Measurements from ENCODE around the gene RACGAP1. TPM values are rescaled to one million over a fixed set of nuclear protein-coding genes. Genes with fewer than 3 reads are reported as not detected.

RACGAP1 gene
- total and polyA plus RNA-seq, 2 experiments from 2014 or later = 19.0 to 52.8 TPM

- H3K4me3 Mint-ChIP-seq = no peak overlapping the region
- Histone ChIP-seq H4K20me1 (replicated peaks; ENCODE audit: insufficient read depth) (no peaks in the 10 kb centered on the region; the same call in 1 of the 2 replicates), H3K79me2 (replicated peaks; ENCODE audit: insufficient read depth) (no peaks in the 10 kb centered on the region), H3F3A (replicated peaks; ENCODE audit: low read depth) (no peaks in the 10 kb centered on the region), H3K4me3 (no peak overlapping the region), H3K9me2 (ENCODE audit: insufficient read depth) (no peaks in the 10 kb centered on the region), H3K36me3 (ENCODE audit: insufficient read depth) (no peaks in the 10 kb centered on the region), H3K4me2 (no peak overlapping the region), H2AFZ (no peak overlapping the region), H3K4me1 (ENCODE audit: insufficient read depth) (no peaks in the 10 kb centered on the region), H3K27ac (ENCODE audit: low read depth) (no peak overlapping the region), H3K27me3 (ENCODE audit: insufficient read depth) (peaks cover 18% of the 10 kb centered on the region)
- no peaks in the 10 kb centered on the region for H3K36me3 Mint-ChIP-seq (ENCODE audit: low read depth)
- no peak for DNase-seq (ENCODE audit: low spot score)
- H3K27me3 Mint-ChIP-seq (ENCODE audit: insufficient read depth, low read depth, poor library complexity) = peaks cover 11% of the 10 kb centered on the region
- no peaks in the 10 kb centered on the region; the same call in 2 of the 3 replicates for H3K4me1 Mint-ChIP-seq
- ATAC-seq = no peak
- H3K27ac Mint-ChIP-seq = no peak overlapping the region
- no peaks in the 10 kb centered on the region for H3K9me3 Mint-ChIP-seq
- TF ChIP-seq POLR2AphosphoS5 (IDR thresholded peaks at IDR 0.05; ENCODE audit: low read depth) (no peak), REST (IDR thresholded peaks at IDR 0.05; ENCODE audit: unreplicated experiment) (no peak), EZH2 (IDR thresholded peaks at IDR 0.05; ENCODE audit: low read depth, unreplicated experiment) (no peak), EZH2phosphoT487 (IDR thresholded peaks at IDR 0.05; ENCODE audit: unreplicated experiment) (no peak), ZNF114 (CRISPR knock-in tag; IDR thresholded peaks at IDR 0.05) (no peak), NANOG (IDR thresholded peaks at IDR 0.05; ENCODE audit: borderline replicate concordance) (no peak), STAT1 (IDR thresholded peaks at IDR 0.05; ENCODE audit: unreplicated experiment) (no peak)
Observed at GRCh38 chr12:50042693-50043092, 17.4 kb upstream of the RACGAP1 start.

GRCh38 chr12:50041962-50042361 lies 16.7 kb upstream of the RACGAP1 start:
- no peak overlapping the region for H3K4me2 ChIP-seq
- H3K27me3 Mint-ChIP-seq (ENCODE audit: insufficient read depth, low read depth, poor library complexity) = peaks cover 11% of the 10 kb centered on the region
- DNase-seq (ENCODE audit: low spot score) = no peak
- no peak for TF ChIP-seq REST (IDR thresholded peaks at IDR 0.05; ENCODE audit: unreplicated experiment)
- no peak for TF ChIP-seq CTCF (conservative IDR thresholded peaks at IDR 0.05; ENCODE audit: low read depth in 2 of 2)
- no peak for TF ChIP-seq POLR2AphosphoS5 (IDR thresholded peaks at IDR 0.05; ENCODE audit: low read depth)
- TF ChIP-seq EZH2 (IDR thresholded peaks at IDR 0.05; ENCODE audit: low read depth, unreplicated experiment) = no peak
- TF ChIP-seq ZNF331 (CRISPR knock-in tag; IDR thresholded peaks at IDR 0.05; ENCODE audit: low read depth) = no peak
- TF ChIP-seq JUNB (IDR thresholded peaks at IDR 0.05; ENCODE audit: unreplicated experiment) = no peak
- no peak for TF ChIP-seq EZH2phosphoT487 (IDR thresholded peaks at IDR 0.05; ENCODE audit: unreplicated experiment)
- TF ChIP-seq ETS1 (IDR thresholded peaks at IDR 0.05) = no peak
- TF ChIP-seq ZNF114 (CRISPR knock-in tag; IDR thresholded peaks at IDR 0.05) = no peak
- TF ChIP-seq NANOG (IDR thresholded peaks at IDR 0.05; ENCODE audit: borderline replicate concordance) = no peak
- TF ChIP-seq STAT1 (IDR thresholded peaks at IDR 0.05; ENCODE audit: unreplicated experiment) = no peak
- no peak for TF ChIP-seq CREB1 (CRISPR knock-in tag; IDR thresholded peaks at IDR 0.05; ENCODE audit: low read depth)

More at GRCh38 chr12:50041962-50042361, 16.7 kb upstream of the RACGAP1 start:
- no peaks in the 10 kb centered on the region; the same call in 1 of the 2 replicates for H4K20me1 ChIP-seq (replicated peaks; ENCODE audit: insufficient read depth)
- Mint-ChIP-seq H3K36me3 (ENCODE audit: low read depth) (no peaks in the 10 kb centered on the region), H3K4me1 (no peaks in the 10 kb centered on the region; the same call in 2 of the 3 replicates), H3K27ac (no peak overlapping the region), H3K9me3 (no peaks in the 10 kb centered on the region), H3K4me3 (no peak overlapping the region)
- peaks cover 11% of the 10 kb centered on the region for H3K27me3 ChIP-seq (ENCODE audit: insufficient read depth)
- no peaks in the 10 kb centered on the region for H3K9me2 ChIP-seq (ENCODE audit: insufficient read depth)
- H3K27ac ChIP-seq (ENCODE audit: low read depth) = no peak overlapping the region
- no peak for ATAC-seq
- no peaks in the 10 kb centered on the region for H3K4me1 ChIP-seq (ENCODE audit: insufficient read depth)
- H3K36me3 ChIP-seq (ENCODE audit: insufficient read depth) = no peaks in the 10 kb centered on the region
- no peak overlapping the region for H3K4me3 ChIP-seq
- H2AFZ ChIP-seq = no peak overlapping the region
- H3K79me2 ChIP-seq (replicated peaks; ENCODE audit: insufficient read depth) = no peaks in the 10 kb centered on the region
- no peaks in the 10 kb centered on the region for H3F3A ChIP-seq (replicated peaks; ENCODE audit: low read depth)

All from GM23338 (cell line).